ENCODE results near the gene CLIC3.

GRCh38 chr9:136972743-136973142 lies 23.6 kb downstream of the CLIC3 start:
- no peak for TF ChIP-seq CTCF (IDR thresholded peaks at IDR 0.05; ENCODE audit: low read depth, low read length)
- no peak for TF ChIP-seq EZH2phosphoT487 (IDR thresholded peaks at IDR 0.05; ENCODE audit: low read depth)
